ENCODE data around the gene CCDC27.

- TF ChIP-seq EZH2 (IDR thresholded peaks at IDR 0.05) (no peak), CTCF (IDR thresholded peaks at IDR 0.05 in 2 of 3, conservative IDR thresholded peaks at IDR 0.05 in 1 of 3; ENCODE audit: borderline replicate concordance in 1 of 3, insufficient read depth in 1 of 3, low read depth in 2 of 3, low read length in 2 of 3) (no peak), REST (IDR thresholded peaks at IDR 0.05; ENCODE audit: low read depth) (no peak), SIN3A (IDR thresholded peaks at IDR 0.05; ENCODE audit: low read depth) (no peak), POLR2AphosphoS5 (IDR thresholded peaks at IDR 0.05; ENCODE audit: low read depth, low read length) (no peak), RAD21 (IDR thresholded peaks at IDR 0.05; ENCODE audit: low read depth) (no peak), TCF7L2 (IDR thresholded peaks at IDR 0.05; ENCODE audit: borderline replicate concordance, extremely low read depth, insufficient read depth, insufficient read length) (no peak), ELF1 (IDR thresholded peaks at IDR 0.05; ENCODE audit: borderline replicate concordance, low read depth) (no peak)
Observed at GRCh38 chr1:3778590-3779264, 26.5 kb downstream of the CCDC27 start.

Data from HCT116 (cell line).